NB4 (cell line): Measurements from ENCODE around the gene ATP12A.

Experiments
- MAX ChIP-seq: IDR thresholded peaks from 2 replicates; pipeline ENCODE4 v1.6.1; 2011; ENCODE audit warnings: low read depth, low read length
- POLR2A ChIP-seq: IDR thresholded peaks from 2 replicates; pipeline ENCODE4 v1.6.1; 2011; ENCODE audit warnings: mild to moderate bottlenecking; ENCODE audit not compliant: insufficient read length; ENCODE audit errors: extremely low read depth

- TF ChIP-seq MAX (no peak), POLR2A (no peak)
These were observed 60.0 kb downstream of the ATP12A start for GRCh38 chr13:24740014-24740890.
